HuH-7 (cell line): ENCODE results near the gene MYO10.
"Not testable (repeated sequence)": the region's sequence is repeated elsewhere in the genome, so short reads cannot be mapped to it uniquely, and the experiment has no call there.

Source experiments
- DNase-seq: peaks from one replicate; pipeline ENCODE4 v3.0.0; 2011; ENCODE audit warnings: low spot score

MYO10 gene

DNA sequence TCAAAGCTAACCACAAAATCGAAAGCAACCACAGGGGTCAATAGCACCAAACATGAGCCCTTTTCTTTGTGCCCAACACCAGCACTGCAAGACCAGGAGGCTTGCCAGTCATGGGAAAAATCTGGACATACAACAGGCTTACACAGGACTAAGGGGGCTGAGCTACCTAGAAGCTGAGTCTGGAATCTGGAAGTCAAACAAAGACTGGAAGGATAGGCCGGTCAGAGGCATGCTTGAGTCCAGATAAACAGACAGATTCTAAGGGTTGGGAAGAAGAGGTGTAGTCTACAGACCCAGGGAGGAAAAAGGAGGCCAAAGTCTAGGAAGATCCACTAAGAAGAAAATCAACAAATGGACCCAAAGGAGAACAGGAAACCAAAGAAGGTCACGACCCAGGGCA, 73.3 kb downstream of the MYO10 start:
- no peak for DNase-seq

DNA sequence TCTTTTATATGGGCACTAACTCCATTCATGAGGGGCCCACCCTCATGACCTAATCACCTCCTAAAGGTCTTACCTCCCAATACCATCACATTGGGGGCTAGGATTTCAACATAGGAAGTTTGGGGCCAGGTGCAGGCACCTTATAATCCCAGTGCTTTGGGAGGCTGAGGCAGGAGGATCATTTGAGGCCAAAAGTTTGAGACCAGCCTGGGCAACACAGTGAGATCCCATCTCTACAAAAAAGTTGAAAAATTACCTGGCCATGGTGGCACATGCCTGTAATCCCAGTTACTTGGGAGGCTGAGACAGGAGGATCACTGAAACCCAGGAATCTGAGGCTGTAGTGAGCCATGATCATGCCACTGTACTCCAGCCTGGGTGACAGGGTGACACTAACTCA, 76.7 kb downstream of the MYO10 start:
- DNase-seq, result no peak

DNA sequence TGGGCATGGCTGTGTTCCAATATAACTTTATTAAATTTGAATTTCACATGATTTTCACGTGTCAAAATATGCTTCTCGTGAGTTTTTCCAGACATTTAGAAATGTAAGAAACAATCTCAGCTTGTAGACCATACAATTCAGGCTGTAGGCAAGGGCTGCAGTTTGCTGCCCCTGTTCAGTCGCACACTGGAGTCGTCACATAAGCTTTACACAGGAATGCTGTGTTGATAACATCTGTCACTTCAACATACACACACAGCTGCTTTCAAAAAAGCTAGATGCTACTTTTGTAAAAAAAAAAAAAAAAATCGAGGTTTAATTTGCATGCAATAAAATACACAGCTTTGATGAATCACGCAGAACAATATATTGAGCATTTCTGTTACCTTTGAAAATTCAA, 77.9 kb downstream of the MYO10 start:
- DNase-seq, result no peak

DNA sequence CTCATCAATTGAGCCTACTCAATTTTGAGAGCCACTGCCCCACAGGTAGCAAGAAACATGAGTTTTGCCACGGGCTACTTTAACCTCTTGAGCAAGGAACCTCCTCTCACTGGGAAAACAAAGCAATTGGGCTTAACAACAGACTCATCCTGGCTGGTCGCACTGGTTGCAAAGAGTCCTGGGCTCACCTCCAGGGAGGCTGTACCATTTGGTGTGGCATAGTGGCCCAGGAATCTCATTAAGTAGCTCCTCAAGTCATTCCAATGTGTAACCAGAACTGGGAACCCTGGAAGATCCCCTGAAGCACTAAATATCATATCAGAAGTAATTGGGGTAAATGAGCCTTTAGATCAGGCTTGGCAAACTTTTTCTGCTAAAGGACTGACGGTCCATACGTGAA, 78.5 kb downstream of the MYO10 start:
- no peak for DNase-seq

DNA sequence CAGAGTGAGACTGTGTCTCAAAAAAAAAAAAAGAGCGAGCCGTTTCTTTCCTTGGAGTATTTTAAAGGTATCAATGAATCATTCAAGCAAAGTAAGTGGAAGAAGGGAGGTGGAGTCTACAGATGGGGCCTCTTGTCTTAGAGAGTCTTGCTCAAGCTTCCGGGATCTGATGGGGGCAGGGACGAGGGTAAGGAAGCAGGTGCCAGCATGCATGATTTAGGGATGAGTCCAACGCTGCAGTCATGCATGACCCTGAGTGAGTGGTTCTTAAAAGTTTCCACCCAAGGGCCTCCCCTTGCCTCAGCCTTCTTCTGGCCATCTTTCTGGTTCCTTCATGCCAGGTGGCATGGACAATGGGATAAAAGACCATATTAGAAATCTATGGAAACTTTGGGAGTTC, 79.6 kb downstream of the MYO10 start:
- no peak for DNase-seq

DNA sequence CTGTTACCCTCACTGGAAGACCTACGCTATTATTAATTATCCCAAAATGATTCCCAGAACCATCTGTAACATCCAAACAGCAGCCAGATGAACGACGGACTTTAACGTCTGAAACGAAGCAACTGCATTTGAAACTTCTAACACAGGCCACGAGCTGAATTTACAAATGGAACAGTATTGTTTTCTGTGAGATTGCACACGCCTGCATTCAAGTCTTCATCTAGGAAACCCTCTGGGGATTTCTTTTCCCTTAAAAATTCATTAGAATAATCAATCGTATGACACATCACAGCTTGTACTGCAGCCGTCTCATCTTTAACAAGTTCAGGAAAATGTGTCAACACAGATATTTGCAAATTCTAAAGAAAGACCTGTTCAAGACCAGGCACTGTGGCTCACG, 80.2 kb downstream of the MYO10 start:
- no peak for DNase-seq

DNA sequence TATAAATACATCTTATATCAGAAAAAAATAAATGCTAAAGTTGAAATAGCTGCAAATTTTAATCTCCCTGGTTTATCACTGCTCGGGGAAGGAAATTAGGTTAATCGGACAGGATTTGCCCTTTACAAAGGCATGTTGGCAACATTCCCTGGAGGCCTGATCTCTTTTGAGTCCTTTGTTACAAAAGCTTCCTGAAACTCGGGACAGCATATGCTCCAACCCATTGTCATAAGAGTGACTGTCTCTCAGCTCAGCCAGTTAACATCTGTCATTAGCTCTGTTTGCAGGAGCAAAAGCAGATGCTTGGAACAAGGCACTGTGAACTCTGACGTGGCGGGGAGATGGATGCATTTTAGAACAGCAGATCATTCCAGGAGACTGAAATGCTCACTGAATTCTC, 80.6 kb downstream of the MYO10 start:
- no peak for DNase-seq

DNA sequence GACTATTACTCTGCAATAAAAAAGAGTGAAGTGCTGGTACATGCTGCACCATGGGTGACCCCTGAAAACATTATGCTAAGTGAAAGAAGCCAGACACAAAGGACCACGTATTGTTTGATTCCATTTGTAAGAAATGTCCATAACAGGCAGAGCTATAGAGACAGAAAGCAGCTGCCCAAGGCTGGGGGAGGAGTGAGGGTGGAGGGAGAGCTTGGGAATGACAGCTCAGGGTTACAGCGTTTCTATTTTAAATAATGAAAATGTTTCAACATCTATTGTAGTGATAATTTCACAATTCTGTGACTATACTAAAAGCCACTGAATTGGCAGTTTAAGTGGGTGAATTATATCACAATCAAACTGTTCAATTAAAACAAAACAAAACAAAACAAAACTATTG, 81.7 kb downstream of the MYO10 start:
- no peak for DNase-seq

DNA sequence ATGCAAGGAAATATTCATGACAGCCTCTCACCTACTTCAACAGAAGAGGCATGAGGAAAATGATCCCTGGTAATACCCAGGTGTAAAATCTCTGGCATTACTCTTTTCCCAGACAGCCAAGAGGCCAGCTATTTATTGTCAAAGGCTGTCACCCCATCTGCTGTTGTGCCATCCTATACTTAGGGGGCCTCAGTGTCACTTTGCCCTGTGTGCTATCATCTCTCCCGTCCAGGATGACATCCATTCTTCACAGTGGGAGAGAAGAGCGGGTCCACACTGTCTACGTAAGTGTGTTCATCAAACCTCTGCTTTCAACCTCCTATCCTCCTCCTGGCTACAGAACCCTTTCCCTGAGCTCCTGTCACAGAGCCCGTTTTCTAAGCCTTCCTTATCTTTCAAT, 82.6 kb downstream of the MYO10 start:
- no peak for DNase-seq

DNA sequence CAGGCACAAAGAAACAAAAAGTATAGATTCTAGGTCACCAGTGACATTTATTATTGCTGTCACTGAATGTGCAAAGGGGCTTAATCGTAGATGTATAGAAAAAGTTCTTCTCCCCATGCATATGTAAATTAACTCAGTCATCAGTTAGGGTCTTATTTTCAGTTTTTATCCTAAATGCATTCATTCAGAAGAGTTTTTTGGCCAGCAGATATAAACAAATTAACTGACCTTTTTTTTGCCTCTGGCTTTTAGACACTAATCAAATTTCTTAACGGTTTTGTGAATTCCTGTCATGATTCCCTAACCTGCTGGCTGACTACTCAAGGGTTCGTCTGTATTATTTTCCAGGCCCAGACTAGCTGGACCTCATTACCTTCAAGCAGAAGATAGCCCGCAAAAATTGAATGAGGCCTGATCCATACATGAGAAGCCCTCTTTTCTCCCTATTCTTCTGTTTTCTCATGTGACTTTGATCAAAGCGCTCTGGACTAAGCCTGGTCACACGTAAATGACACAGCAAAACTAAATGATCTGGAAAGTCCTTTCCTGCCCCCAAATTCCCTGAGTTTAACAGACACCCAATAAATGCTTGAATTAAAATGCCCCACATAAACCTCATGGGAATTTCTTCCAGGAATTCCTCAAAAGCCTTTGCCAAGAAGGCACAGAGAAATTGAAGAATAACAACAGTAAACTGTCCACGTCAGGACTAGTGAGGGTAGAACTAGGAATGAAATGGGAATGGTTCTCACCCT, 83.7 kb downstream of the MYO10 start:
- DNase-seq, result no peak

DNA sequence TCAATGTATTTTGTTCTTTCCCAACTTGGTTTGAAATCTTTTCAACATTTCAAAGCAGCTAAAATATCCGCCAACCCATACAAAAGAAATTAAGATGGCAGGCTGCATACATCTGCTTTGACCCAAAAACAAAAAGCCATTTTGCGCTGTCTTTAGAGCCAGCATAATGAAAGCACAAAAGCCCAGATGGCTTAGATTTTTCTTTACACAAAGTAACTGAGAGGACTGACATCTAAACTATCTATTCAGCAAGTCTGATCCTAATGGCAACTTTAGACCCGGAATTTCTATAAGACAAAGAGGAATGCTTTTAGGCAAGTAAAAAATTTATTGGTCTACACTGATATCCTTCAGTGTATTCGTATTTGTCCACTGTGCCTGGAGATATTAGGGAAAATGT, 86.3 kb downstream of the MYO10 start:
- no peak for DNase-seq

DNA sequence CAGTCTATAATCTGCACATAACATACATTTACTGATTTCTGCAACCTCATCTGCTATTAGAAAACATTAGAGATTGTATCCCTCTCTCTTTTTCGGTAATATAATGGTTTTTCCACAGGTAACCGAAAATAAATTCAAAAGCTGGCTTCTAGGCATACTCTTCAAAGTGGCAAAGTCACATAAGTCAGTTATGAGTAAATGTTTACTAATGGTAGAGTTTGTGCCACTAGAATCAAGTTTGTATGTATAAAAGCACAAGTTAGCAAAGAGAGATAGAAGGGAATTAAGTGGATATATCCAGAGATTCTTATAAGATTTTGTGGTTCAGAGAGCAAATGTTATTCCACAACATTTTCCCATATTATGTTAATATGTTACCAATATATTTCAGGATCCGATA, 86.9 kb downstream of the MYO10 start:
- DNase-seq, result no peak

DNA sequence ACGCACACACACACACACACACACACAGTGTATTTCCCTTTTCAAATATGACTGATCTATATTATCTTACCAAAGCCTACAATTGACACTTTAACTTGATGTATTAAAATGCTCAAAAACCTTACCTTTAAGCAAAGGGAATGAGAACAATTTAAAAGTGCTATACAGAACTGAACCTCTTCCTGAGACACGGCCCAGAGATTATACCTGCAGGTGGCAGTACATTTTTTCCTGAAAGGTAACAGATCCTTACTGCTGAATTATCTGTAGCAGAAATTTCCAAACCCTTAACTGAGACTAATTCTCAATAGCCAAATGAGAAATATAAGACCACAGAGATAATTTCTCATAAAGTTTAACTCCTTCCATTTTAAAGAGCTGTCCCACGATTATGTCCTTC, 91.1 kb downstream of the MYO10 start:
- peak; percentile 10 for DNase-seq

DNA sequence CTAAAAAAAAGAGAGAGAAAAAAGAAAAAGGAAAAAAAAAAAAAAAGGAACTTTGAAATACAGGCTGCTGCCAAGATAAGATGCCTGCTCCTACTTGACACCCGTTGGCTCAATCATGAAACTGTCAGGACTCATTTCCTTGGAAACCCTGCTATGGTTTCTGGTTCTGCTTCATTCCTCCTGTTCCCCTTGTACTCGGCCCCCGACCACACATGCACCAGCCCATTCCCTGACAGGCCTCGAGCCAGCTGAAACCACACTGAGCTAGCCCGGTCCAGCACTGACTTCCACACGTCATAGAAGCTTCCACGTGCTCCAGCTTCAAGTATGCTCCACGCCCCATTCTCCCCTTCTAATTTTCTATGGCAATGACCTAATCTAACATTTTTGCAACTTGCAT, 93.2 kb downstream of the MYO10 start:
- no peak for DNase-seq

DNA sequence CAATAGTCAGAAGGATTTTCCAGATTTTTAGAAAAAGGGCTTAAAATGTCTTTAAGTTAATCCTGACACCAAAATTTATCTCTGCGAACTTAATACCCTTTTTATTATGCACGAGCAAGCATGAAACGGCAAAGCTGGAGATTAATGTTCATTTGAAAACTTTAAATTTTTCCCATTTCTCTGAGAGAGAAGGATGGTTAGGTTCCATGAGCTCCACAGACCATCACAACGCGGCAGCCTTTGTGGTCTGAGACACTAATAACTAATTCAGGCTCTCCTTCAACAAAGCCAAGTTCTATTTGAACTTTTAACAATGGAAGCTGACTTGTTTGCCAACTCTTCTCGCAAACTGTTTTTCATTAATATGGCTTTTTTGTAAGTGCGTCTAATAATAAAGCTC, 94.7 kb downstream of the MYO10 start:
- no peak for DNase-seq

DNA sequence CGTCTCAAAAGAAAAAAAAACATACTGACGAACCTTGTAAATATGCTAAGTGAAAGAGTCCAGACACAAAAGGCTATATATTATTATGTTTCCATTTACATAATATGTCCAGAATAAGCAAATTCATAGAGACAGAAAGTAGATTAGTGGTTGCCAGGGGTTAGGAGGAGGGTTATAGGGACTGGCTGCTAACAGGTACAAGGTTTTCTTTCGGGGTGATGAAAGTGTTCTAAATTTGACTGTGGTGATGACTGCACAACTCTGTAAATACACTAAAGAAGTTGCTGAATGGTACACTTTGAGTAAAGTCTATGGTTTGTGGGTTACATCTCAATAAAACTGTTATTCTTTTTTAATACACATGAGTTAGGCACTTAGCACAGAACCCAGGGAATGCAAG, 98.8 kb downstream of the MYO10 start:
- no peak for DNase-seq

DNA sequence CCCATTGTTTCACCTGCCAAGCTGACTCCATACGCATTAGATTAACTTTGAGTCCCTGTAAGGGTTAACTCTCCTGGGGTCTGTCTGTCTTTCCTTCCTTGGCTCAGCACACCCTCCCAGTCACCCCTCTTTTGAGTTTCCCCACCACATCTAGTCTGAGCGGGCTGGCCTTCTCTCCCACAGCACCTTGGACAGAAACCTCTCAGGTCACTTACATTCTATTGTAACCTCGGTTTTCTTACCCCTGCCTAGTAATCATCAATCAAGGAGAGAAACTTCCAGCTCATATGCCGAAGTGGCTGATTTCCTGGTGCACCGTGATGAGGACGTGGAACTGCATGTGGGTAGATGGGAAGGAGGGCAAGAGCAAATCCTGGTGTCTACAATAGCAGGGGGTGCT, 102.1 kb downstream of the MYO10 start:
- DNase-seq, result no peak

DNA sequence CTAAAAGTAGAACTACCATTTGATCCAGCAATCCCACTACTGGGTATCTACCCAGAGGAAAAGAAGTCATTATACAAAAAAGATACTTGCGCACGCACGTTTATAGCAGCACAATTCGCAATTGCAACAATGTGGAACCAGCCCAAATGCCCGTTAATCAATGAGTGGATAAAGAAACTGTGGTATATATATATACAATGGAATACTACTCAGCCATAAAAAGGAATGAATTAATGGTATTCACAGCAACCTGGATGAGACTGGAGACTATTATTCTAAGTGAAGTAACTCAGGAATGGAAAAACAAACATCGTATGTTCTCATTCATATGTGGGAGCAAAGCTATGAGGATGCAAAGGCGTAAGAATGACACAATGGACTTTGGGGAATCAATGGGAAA, 104.8 kb downstream of the MYO10 start:
- not testable (repeated sequence) for DNase-seq

DNA sequence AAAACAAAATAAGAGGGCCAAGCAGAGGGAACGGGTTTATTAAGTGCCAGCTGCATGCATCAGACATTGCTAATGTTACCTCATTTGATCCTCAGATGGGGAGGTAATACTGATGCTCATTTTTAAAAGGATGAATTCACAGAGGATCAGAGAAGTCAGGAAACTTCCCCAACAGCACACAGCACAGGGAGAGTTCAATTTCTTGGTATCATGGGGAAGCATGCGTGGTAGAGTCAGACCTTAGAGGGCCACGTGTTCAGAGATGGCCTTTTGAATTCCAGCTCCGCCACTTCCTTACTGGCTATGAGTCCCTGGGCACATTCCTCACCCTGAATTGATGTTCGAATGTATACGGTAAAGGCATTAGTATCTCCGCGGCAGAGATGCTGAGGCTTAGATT, 108.3 kb downstream of the MYO10 start:
- DNase-seq, result no peak

DNA sequence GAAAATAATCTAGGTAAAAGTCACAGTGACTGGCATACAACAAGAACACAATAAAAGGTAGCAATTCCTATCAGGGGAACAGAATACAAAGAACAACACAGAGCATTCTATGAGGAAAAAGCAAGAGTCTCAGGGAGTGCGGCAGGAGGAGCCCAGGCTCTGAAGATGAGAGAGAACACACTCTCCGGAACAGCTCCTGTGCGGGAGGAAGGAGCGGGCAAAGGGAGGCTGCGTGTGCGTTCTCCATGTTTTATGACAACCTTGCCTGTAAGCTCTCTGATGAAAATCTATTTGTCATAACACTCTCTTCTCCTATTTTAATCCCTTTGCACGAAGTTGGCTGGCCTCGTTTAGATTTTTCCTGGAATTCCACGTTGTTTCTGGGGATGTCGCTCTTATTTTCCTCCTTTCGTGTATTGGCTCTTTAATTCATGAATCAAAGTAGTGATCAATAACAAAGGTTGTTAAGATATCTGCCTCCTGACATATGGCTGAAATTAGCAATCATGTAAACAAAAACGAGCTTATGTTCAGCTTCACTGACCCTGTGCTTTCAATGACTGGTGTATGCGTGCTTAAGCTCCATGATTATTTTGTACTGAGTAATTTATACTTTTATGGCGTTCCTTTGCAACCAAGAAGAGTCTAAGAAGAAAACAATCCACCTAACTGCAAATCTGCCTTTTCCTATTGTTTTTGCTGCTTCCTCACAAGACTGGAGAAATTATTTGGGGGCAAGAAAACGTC, 109.5 kb downstream of the MYO10 start:
- no peak for DNase-seq

DNA sequence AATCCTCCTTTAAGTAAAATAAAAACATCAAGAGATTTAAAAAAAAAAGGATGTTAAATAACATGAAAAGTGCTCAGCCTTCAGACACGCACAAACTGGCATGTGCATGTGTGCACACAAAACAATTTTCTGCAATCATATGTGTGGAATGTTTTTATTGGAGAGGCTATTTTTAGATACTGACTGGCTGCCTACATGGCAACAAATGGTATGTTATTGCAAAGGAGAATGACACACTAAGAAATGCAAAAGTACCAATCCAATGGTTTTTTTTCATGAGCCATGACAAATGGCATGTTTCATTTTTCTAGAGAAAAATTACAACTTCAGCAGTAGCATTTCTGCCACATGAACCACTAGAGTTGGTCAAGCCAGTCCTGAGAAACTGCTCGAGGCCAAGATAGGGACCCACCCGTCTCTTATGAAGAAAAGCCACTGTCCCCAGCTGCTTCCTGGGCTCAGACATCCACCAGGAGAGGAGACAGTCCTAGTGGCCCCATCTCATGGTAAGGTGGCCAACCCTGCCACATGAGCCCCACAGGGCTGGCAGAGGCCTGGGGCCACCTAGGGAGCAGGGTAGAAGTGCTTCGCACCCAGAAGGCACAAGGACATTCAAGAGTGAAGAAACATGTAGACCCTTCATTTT, 116.4 kb downstream of the MYO10 start:
- DNase-seq, result no peak

DNA sequence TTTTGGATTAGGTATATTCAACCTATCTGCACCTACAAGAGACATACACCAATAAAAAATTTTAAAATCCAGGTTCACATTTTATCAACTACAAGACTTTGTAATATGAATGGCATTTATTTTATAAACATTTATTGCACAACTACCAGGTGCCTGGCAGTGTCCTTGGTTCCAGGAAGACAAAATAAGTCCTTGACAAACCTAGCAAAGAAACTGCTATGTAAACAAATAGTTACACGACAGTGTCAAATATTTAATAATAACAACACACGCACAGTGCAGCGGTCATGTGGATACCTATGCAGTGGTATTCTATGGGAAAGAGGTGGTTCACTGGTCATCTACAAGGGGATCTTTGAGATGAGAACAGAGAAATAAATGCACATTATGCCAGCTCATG, 120.7 kb downstream of the MYO10 start:
- DNase-seq, result no peak

DNA sequence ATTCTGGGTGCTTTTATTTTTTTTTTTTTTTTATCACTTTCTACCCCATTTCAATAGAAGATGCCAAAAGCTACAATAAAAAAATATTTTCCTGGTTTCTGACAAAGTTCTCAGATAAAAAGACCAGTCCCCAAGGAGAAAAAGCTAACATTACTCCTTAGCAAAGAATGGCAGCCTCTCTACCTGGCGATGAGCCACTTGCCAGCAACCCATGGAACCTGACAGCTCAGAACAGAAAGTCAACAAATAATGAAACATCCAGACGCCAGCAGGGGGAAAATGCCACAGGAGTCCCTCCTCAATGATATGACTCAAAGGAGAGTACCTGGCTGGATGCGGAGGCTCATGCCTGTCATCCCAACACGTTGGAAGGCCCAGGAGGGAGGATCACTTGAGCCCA, 123.2 kb downstream of the MYO10 start:
- no peak for DNase-seq
